GM10266 (cell line): ENCODE results near the gene TRIM24.

Source experiments
- DNase-seq: peaks from one replicate; pipeline ENCODE4 v3.0.0; 2012; ENCODE audit errors: extremely low spot score
- CTCF ChIP-seq: IDR thresholded peaks from 2 replicates; pipeline ENCODE4 v1.5.1; 2012; ENCODE audit warnings: mild to moderate bottlenecking, low read depth; ENCODE audit not compliant: control insufficient read depth, insufficient read depth; ENCODE audit errors: missing control alignments

Gene TRIM24

GRCh38 chr7:138433583-138434443 is 26.2 kb upstream of the TRIM24 start:
- no peak for TF ChIP-seq CTCF

GRCh38 chr7:138434597-138435019 is 25.5 kb upstream of the TRIM24 start:
- no peak for TF ChIP-seq CTCF
- no peak for DNase-seq

More at GRCh38 chr7:138433583-138434443, 26.2 kb upstream of the TRIM24 start:
- no peak for DNase-seq

GRCh38 chr7:138435231-138435919 is 24.7 kb upstream of the TRIM24 start:
- no peak for TF ChIP-seq CTCF
- DNase-seq: no peak

GRCh38 chr7:138436388-138436787 is 23.7 kb upstream of the TRIM24 start:
- no peak for DNase-seq
- no peak for TF ChIP-seq CTCF

- no peak for TF ChIP-seq CTCF
- no peak for DNase-seq
Observed at GRCh38 chr7:138440460-138440859, 19.6 kb upstream of the TRIM24 start.

- DNase-seq: no peak
- TF ChIP-seq CTCF: no peak
Observed at GRCh38 chr7:138442822-138443221, 17.2 kb upstream of the TRIM24 start.

- DNase-seq: no peak
- TF ChIP-seq CTCF: peak; percentile 47
Observed at GRCh38 chr7:138449580-138449979, 10.5 kb upstream of the TRIM24 start.
